Uterus (tissue), 4 donors: ENCODE measurements around the gene PCNX4. TPM values are rescaled to one million over a fixed set of nuclear protein-coding genes. Genes with fewer than 3 reads are reported as not detected.
"Not testable (repeated sequence)": the region's sequence is repeated elsewhere in the genome, so short reads cannot be mapped to it uniquely, and the experiment has no call there.

ENCODE experiments used
- DNase-seq, 2 donors: peaks; one replicate each; pipeline ENCODE4 v3.0.0-alpha.2; 2019 to 2020
- H3K27ac ChIP-seq, 2 donors: fragments of 200-600 bp; sonication (generic); 1 replicate in 1 of 2; 2 replicates in 1 of 2; pipeline ENCODE4 v1.5.1; 2016 to 2018
- H3K27me3 ChIP-seq, 2 donors: fragments of 200-600 bp; sonication (generic); one replicate each; pipeline ENCODE4 v1.5.1; 2018 to 2019; ENCODE audit warnings: control low read depth in 1 of 2
- H3K36me3 ChIP-seq, 2 donors: fragments of 200-600 bp; sonication (generic); one replicate each; pipeline ENCODE4 v1.5.1; 2019; ENCODE audit warnings: control low read depth in 1 of 2
- H3K4me1 ChIP-seq, 2 donors: fragments of 200-600 bp; sonication (generic); one replicate each; pipeline ENCODE4 v1.5.1; 2018 to 2019; ENCODE audit warnings: control low read depth in 1 of 2
- H3K4me3 ChIP-seq, 2 donors: fragments of 200-600 bp; sonication (generic); 1 replicate in 1 of 2; 2 replicates in 1 of 2; pipeline ENCODE4 v1.5.1; 2018 to 2019; ENCODE audit warnings: mild to moderate bottlenecking in 1 of 2
- H3K9me3 ChIP-seq, 2 donors: fragments of 200-600 bp; sonication (generic); one replicate each; pipeline ENCODE4 v1.5.1; 2019; ENCODE audit warnings: control low read depth in 1 of 2
- CTCF ChIP-seq, 4 experiments: fragments of 200-600 bp in 2 of 4; fragments of 450-650 bp in 2 of 4; sonication (generic) in 2 of 4; IDR thresholded peaks; one replicate each; pipeline ENCODE4 v1.5.1; 2016 to 2019; ENCODE audit warnings: antibody characterized with exemption in 4 of 4, mild to moderate bottlenecking in 2 of 4, moderate library complexity in 1 of 4
- POLR2A ChIP-seq, 2 donors: fragments of 450-650 bp; IDR thresholded peaks; one replicate each; pipeline ENCODE4 v1.6.1; 2016; ENCODE audit warnings: antibody characterized with exemption in 2 of 2, mild to moderate bottlenecking in 1 of 2, moderate library complexity in 1 of 2
- intact Hi-C: fragments of 100-400 bp; cut with DNase I; formaldehyde crosslinking; loops from one replicate; pipeline ENCODE4 v1.15.1; 2023; ENCODE audit warnings: low total_unique reads
- total RNA-seq, 4 donors: library from RNA; depleted of rRNA in 3 of 4; stranded (reverse); fragments of >200 nt in 3 of 4; gene quantifications; one replicate each; pipeline versions ENCODE4 v1.1.0 to v1.2.4, GENCODE V29; 2014 to 2023
- donor health status: DM: yes; HTN: yes; CAD: no.

The PCNX4 gene
- total RNA-seq, 4 donors from 2014 or later: 30.9 to 163 (median 97.7) TPM

GRCh38 chr14:60094306-60094897 lies 2.7 kb downstream of the PCNX4 start:
- Histone ChIP-seq H3K4me3 (no peak overlapping the region), H3K4me1 (no peaks in the 10 kb centered on the region), H3K27ac (peak overlapping the region; percentile 7 to 42), H3K9me3 (no peaks in the 10 kb centered on the region), H3K27me3 (no peaks in the 10 kb centered on the region), H3K36me3 (no peaks in the 10 kb centered on the region)
- TF ChIP-seq CTCF (IDR thresholded peaks at IDR 0.05) (no peak), POLR2A (IDR thresholded peaks at IDR 0.05) (no peak)
- intact Hi-C loops: loop anchor here (10.0 kb wide), 1 partner anchor 70 kb away; the partner anchor contains the start of gene DHRS7
- DNase-seq: no peak

GRCh38 chr14:60095231-60095630 lies 3.5 kb downstream of the PCNX4 start:
- no peak overlapping the region for H3K27ac ChIP-seq
- no peak overlapping the region for H3K4me3 ChIP-seq
- DNase-seq: no peak
- H3K27me3 ChIP-seq: no peaks in the 10 kb centered on the region
- intact Hi-C loops: loop anchor here (10.0 kb wide), 1 partner anchor 70 kb away; the partner anchor contains the start of gene DHRS7
- H3K36me3 ChIP-seq: no peaks in the 10 kb centered on the region
- TF ChIP-seq POLR2A (IDR thresholded peaks at IDR 0.05) (no peak), CTCF (IDR thresholded peaks at IDR 0.05) (no peak)
- no peaks in the 10 kb centered on the region for H3K9me3 ChIP-seq
- no peaks in the 10 kb centered on the region for H3K4me1 ChIP-seq

- H3K27ac ChIP-seq: no peak overlapping the region
- TF ChIP-seq CTCF (IDR thresholded peaks at IDR 0.05): no peak
- TF ChIP-seq POLR2A (IDR thresholded peaks at IDR 0.05): no peak
- no peaks in the 10 kb centered on the region for H3K27me3 ChIP-seq
- no peaks in the 10 kb centered on the region for H3K9me3 ChIP-seq
- no peak overlapping the region for H3K4me3 ChIP-seq
- DNase-seq: no peak
- no peaks in the 10 kb centered on the region for H3K4me1 ChIP-seq
- intact Hi-C loops: loop anchor here (10.0 kb wide), 1 partner anchor 69 kb away; the partner anchor contains the start of gene DHRS7
- H3K36me3 ChIP-seq: no peaks in the 10 kb centered on the region
These were observed 4.2 kb downstream of the PCNX4 start for GRCh38 chr14:60095781-60096450.

GRCh38 chr14:60097974-60098373 lies 6.3 kb downstream of the PCNX4 start:
- intact Hi-C loops: loop anchor here (10.0 kb wide), 1 partner anchor 67 kb away; the partner anchor contains the start of gene DHRS7
- Histone ChIP-seq H3K9me3 (no peaks in the 10 kb centered on the region), H3K27ac (no peak overlapping the region), H3K4me3 (no peak overlapping the region), H3K4me1 (no peaks in the 10 kb centered on the region), H3K36me3 (no peaks in the 10 kb centered on the region), H3K27me3 (no peaks in the 10 kb centered on the region)
- DNase-seq: no peak
- TF ChIP-seq CTCF (IDR thresholded peaks at IDR 0.05) (no peak), POLR2A (IDR thresholded peaks at IDR 0.05) (no peak)

- H3K4me3 ChIP-seq, H3K36me3 ChIP-seq, H3K27ac ChIP-seq, DNase-seq, H3K4me1 ChIP-seq, H3K27me3 ChIP-seq, H3K9me3 ChIP-seq: not testable (repeated sequence)
- intact Hi-C loops: loop anchor here (10.0 kb wide), 1 partner anchor 65 kb away; the partner anchor contains the start of gene DHRS7
These were observed 8.1 kb downstream of the PCNX4 start for GRCh38 chr14:60099855-60100254.
